Pancreas (tissue), 10 donors: ENCODE results near the gene LAIR1. TPM values are rescaled to one million over a fixed set of nuclear protein-coding genes. Genes with fewer than 3 reads are reported as not detected.

Experiments used
- ATAC-seq, 4 donors: fragments of 200-7000 bp; cut with Tn5 transposase; one replicate each; pipeline versions ENCODE4 v1.8.0 to v1.9.1; 2020; ENCODE audit warnings: mild to moderate bottlenecking in 4 of 4, moderate library complexity in 4 of 4
- DNase-seq, 6 donors: peaks; one replicate each; pipeline ENCODE4 v3.0.0-alpha.2; 2020
- FAIRE-seq: peaks from 2 replicates; lab custom pipeline; 2012; peaks lifted over from hg19 to GRCh38; lab: Jason Lieb, UNC
- H3K27ac ChIP-seq, 4 donors: fragments of 200-600 bp; sonication (generic); 1 replicate in 3 of 4; 2 replicates in 1 of 4; pipeline versions ENCODE4 v1.5.0 to v1.8.0; 2020
- H3K27me3 ChIP-seq, 4 donors: fragments of 200-600 bp; one replicate each; pipeline ENCODE4 v1.8.0; 2021
- H3K36me3 ChIP-seq, 3 donors: fragments of 200-600 bp; sonication (generic) in 1 of 3; one replicate each; pipeline versions ENCODE4 v1.5.0 to v1.8.0; 2020 to 2021
- H3K4me1 ChIP-seq, 3 donors: fragments of 200-600 bp; one replicate each; pipeline ENCODE4 v1.8.0; 2021
- H3K4me3 ChIP-seq, 4 donors: fragments of 200-600 bp; sonication (generic) in 2 of 4; one replicate each; pipeline versions ENCODE4 v1.5.0 to v1.8.0; 2020 to 2021
- H3K9me3 ChIP-seq, 4 donors: fragments of 200-600 bp; one replicate each; pipeline ENCODE4 v1.8.0; 2021
- CTCF ChIP-seq, 4 donors: fragments of 200-600 bp; sonication (generic) in 3 of 4; IDR thresholded peaks; one replicate each; pipeline versions ENCODE4 v1.5.0 to v1.8.0; 2021; ENCODE audit warnings: antibody characterized with exemption in 4 of 4
- WGBS, 2 donors: extraction: QIAGEN DNeasy Blood & Tissue Kit; methylation state at CpG; one replicate each; pipeline ENCODE4 v1.1.7; 2013; 5-methylcytosine and 5-hydroxymethylcytosine counted together
- intact Hi-C, 3 donors: fragments of 100-400 bp; cut with DNase I; formaldehyde crosslinking; loops; one replicate each; pipeline versions ENCODE4 v1.11.1 to v1.14.2; 2022
- polyA plus RNA-seq, 2 donors: library from polyadenylated mRNA; stranded (reverse); fragments of 200-250 nt; gene quantifications; one replicate each; pipeline ENCODE4 v1.2.3, GENCODE V29; 2013
- total RNA-seq, 6 donors: library from RNA; stranded (reverse); fragmentation: NEBNext Ultra II Directional in 4 of 6; extraction: Animal tissue kit (Norgen Biotek cat#: 25700) in 4 of 6; gene quantifications; one replicate each; pipeline versions ENCODE4 v1.2.1 to v1.2.4, GENCODE V29; 2021 to 2023
- donor health status: healthy with polysubstance abuse.
- donor health status: DM: no; HTN: no; CAD: no; lungs with moderate emphysema.
- donor health status: DM: no; HTN: no; CAD: no.
- donor health status: control.
- donor health status: control.
- donor health status: Bipolar disorder and iron deficiency.
- donor health status: DM: yes; HTN: yes; CAD: no.
- donor health status: DM: no; HTN: no; CAD: no.
- donor health status: DM: no; HTN: no; CAD: no.
- donor health status: DM: yes; HTN: yes; CAD: no.

The LAIR1 gene
- total and polyA plus RNA-seq, 8 donors, result 0.69 to 33.1 (median 3.1) TPM

GRCh38 chr19:54395685-54396084 lies 31.0 kb upstream of the LAIR1 start:
- ATAC-seq (no peak), FAIRE-seq (no peak), DNase-seq (no peak)
- Histone ChIP-seq H3K4me1 (no peaks in the 10 kb centered on the region), H3K4me3 (no peak overlapping the region), H3K27ac (no peak overlapping the region), H3K36me3 (no peaks in the 10 kb centered on the region), H3K9me3 (no peaks in the 10 kb centered on the region), H3K27me3 (peaks cover 0 to 4% (median 0%) of the 10 kb centered on the region in 4 donors)
- TF ChIP-seq CTCF (IDR thresholded peaks at IDR 0.05), result no peak
- WGBS, 2 donors, result 70 to 81% methylated on average over 8 of the region's 8 CpGs
- intact Hi-C loops, result no loop called here

- no peak for TF ChIP-seq CTCF (IDR thresholded peaks at IDR 0.05)
- 72 to 79% methylated on average over 16 of the region's 16 CpGs for WGBS, 2 donors
- DNase-seq (no peak), ATAC-seq (no peak), FAIRE-seq (no peak)
- H3K36me3 ChIP-seq, result no peaks in the 10 kb centered on the region
- H3K27ac ChIP-seq, result no peak overlapping the region
- no peak overlapping the region for H3K4me3 ChIP-seq
- no peaks in the 10 kb centered on the region for H3K4me1 ChIP-seq
- intact Hi-C loops, result no loop called here
- H3K9me3 ChIP-seq, result no peaks in the 10 kb centered on the region
- H3K27me3 ChIP-seq, result peaks cover 0 to 9% (median 0%) of the 10 kb centered on the region in 4 donors
Measured at GRCh38 chr19:54393381-54393780, 28.6 kb upstream of the LAIR1 start.

GRCh38 chr19:54392105-54392504 lies 27.4 kb upstream of the LAIR1 start:
- H3K27me3 ChIP-seq, result peaks cover 0 to 9% (median 0%) of the 10 kb centered on the region in 4 donors
- no peaks in the 10 kb centered on the region for H3K36me3 ChIP-seq
- FAIRE-seq, result no peak
- H3K4me3 ChIP-seq, result no peak overlapping the region
- 76 to 77% methylated on average over 5 of the region's 5 CpGs for WGBS, 2 donors
- DNase-seq, result no peak
- ATAC-seq, result no peak
- H3K27ac ChIP-seq, result no peak overlapping the region
- no peaks in the 10 kb centered on the region for H3K4me1 ChIP-seq
- no peaks in the 10 kb centered on the region for H3K9me3 ChIP-seq
- TF ChIP-seq CTCF (IDR thresholded peaks at IDR 0.05), result no peak
- intact Hi-C loops, result no loop called here

- H3K4me3 ChIP-seq, result no peak overlapping the region
- intact Hi-C loops, result no loop called here
- no peaks in the 10 kb centered on the region for H3K4me1 ChIP-seq
- peaks cover 0 to 13% (median 0%) of the 10 kb centered on the region in 4 donors for H3K27me3 ChIP-seq
- FAIRE-seq (no peak), DNase-seq (no peak), ATAC-seq (peak in 1 of 4 donors; percentile 27)
- TF ChIP-seq CTCF (IDR thresholded peaks at IDR 0.05), result no peak
- 32 to 35% methylated on average over 4 of the region's 4 CpGs for WGBS, 2 donors
- H3K36me3 ChIP-seq, result no peaks in the 10 kb centered on the region
- no peaks in the 10 kb centered on the region for H3K9me3 ChIP-seq
- H3K27ac ChIP-seq, result no peak overlapping the region
Measured at GRCh38 chr19:54391589-54392061, 26.9 kb upstream of the LAIR1 start.

GRCh38 chr19:54390942-54391577 lies 26.3 kb upstream of the LAIR1 start:
- no peak for FAIRE-seq
- no peak overlapping the region for H3K27ac ChIP-seq
- H3K9me3 ChIP-seq, result no peaks in the 10 kb centered on the region
- TF ChIP-seq CTCF (IDR thresholded peaks at IDR 0.05), result peak; percentile 27 to 65 (median 54)
- 19 to 34% methylated on average over 7 of the region's 7 CpGs for WGBS, 2 donors
- intact Hi-C loops, result no loop called here
- no peak overlapping the region for H3K4me3 ChIP-seq
- peaks cover 0 to 13% (median 0%) of the 10 kb centered on the region in 4 donors for H3K27me3 ChIP-seq
- H3K36me3 ChIP-seq, result no peaks in the 10 kb centered on the region
- peak in 4 of 6 donors; percentile 21 to 47 (median 42) for DNase-seq
- no peaks in the 10 kb centered on the region for H3K4me1 ChIP-seq
- peak in 3 of 4 donors; percentile 50 to 69 (median 65) for ATAC-seq
